HTR-8/SVneo (cell line): Measurements from ENCODE around the gene RHBG.
A peak's percentile ranks its signal among the peaks of the same experiment; 100 is the strongest.

Experiments
- DNase-seq: peaks from one replicate; pipeline ENCODE4 v3.0.0; 2011; ENCODE audit warnings: low spot score, mixed read lengths; ENCODE audit not compliant: insufficient read length
- FAIRE-seq: peaks from 2 replicates; lab custom pipeline; 2011; peaks lifted over from hg19 to GRCh38; lab: Jason Lieb, UNC

RHBG gene

GRCh38 chr1:156402331-156403020, 33.5 kb downstream of the RHBG start:
- no peak for FAIRE-seq
- DNase-seq, result no peak

- DNase-seq (no peak), FAIRE-seq (no peak)
Measured at GRCh38 chr1:156405670-156406069, 36.7 kb downstream of the RHBG start.

GRCh38 chr1:156406251-156406650, 37.2 kb downstream of the RHBG start:
- DNase-seq (no peak), FAIRE-seq (no peak)

GRCh38 chr1:156407344-156407743, 38.3 kb downstream of the RHBG start:
- no peak for FAIRE-seq
- no peak for DNase-seq

GRCh38 chr1:156407760-156408159, 38.7 kb downstream of the RHBG start:
- DNase-seq (no peak), FAIRE-seq (no peak)

- FAIRE-seq, result no peak
- no peak for DNase-seq
Measured at GRCh38 chr1:156409439-156409838, 40.4 kb downstream of the RHBG start.

- no peak for DNase-seq
- no peak for FAIRE-seq
Measured at GRCh38 chr1:156410238-156410637, 41.2 kb downstream of the RHBG start.

GRCh38 chr1:156410740-156411139, 41.7 kb downstream of the RHBG start:
- DNase-seq, result no peak

GRCh38 chr1:156412653-156413321, 43.8 kb downstream of the RHBG start:
- FAIRE-seq (no peak), DNase-seq (no peak)

More at GRCh38 chr1:156410740-156411139, 41.7 kb downstream of the RHBG start:
- no peak for FAIRE-seq

GRCh38 chr1:156413391-156414246, 44.6 kb downstream of the RHBG start:
- DNase-seq, result no peak
- FAIRE-seq, result no peak

GRCh38 chr1:156414461-156415064, 45.6 kb downstream of the RHBG start:
- DNase-seq (no peak), FAIRE-seq (no peak)

GRCh38 chr1:156416993-156417392, 48.0 kb downstream of the RHBG start:
- FAIRE-seq (no peak), DNase-seq (no peak)

- FAIRE-seq (no peak), DNase-seq (no peak)
Measured at GRCh38 chr1:156417401-156418020, 48.5 kb downstream of the RHBG start.

GRCh38 chr1:156418416-156419070, 49.5 kb downstream of the RHBG start:
- FAIRE-seq (no peak), DNase-seq (no peak)

GRCh38 chr1:156419854-156420204, 50.8 kb downstream of the RHBG start:
- FAIRE-seq (no peak), DNase-seq (no peak)

GRCh38 chr1:156420205-156421061, 51.4 kb downstream of the RHBG start:
- FAIRE-seq (no peak), DNase-seq (no peak)

- DNase-seq, result peak; percentile 79
- no peak for FAIRE-seq
Measured at GRCh38 chr1:156421062-156421938, 52.3 kb downstream of the RHBG start.
